Thymus (tissue), 11 donors: ENCODE results near the gene KLF2. TPM values are rescaled to one million over a fixed set of nuclear protein-coding genes. Genes with fewer than 3 reads are reported as not detected.

Experiments
- DNase-seq, 9 donors: peaks; one replicate each; pipeline ENCODE4 v3.0.0-alpha.2; 2013; ENCODE audit warnings: low spot score in 9 of 9, low read depth in 6 of 9, missing footprints in 1 of 9
- H3K27ac ChIP-seq, 2 donors: one replicate each; pipeline ENCODE4 v1.5.1; 2013; ENCODE audit warnings: control low read depth in 1 of 2, low read depth in 1 of 2, low read length in 1 of 2, mild to moderate bottlenecking in 1 of 2, moderate library complexity in 1 of 2
- H3K27me3 ChIP-seq, 2 donors: one replicate each; pipeline ENCODE4 v1.5.1; 2013; ENCODE audit warnings: low read length in 1 of 2; ENCODE audit not compliant: control insufficient read depth in 2 of 2, insufficient read depth in 1 of 2
- H3K36me3 ChIP-seq, 2 donors: one replicate each; pipeline ENCODE4 v1.5.1; 2013; ENCODE audit warnings: low read length in 1 of 2, mild to moderate bottlenecking in 1 of 2, moderate library complexity in 1 of 2; ENCODE audit not compliant: control insufficient read depth in 2 of 2, insufficient read depth in 2 of 2
- H3K4me1 ChIP-seq, 2 donors: one replicate each; pipeline ENCODE4 v1.5.1; 2013; ENCODE audit warnings: low read length in 2 of 2; ENCODE audit not compliant: control insufficient read depth in 2 of 2, insufficient read depth in 2 of 2
- H3K4me3 ChIP-seq, 2 donors: one replicate each; pipeline ENCODE4 v1.5.1; 2013; ENCODE audit warnings: low read length in 2 of 2, control low read depth in 1 of 2, mild to moderate bottlenecking in 1 of 2
- H3K9me3 ChIP-seq, 2 donors: one replicate each; pipeline ENCODE4 v1.5.1; 2013; ENCODE audit warnings: low read length in 1 of 2, mild to moderate bottlenecking in 1 of 2; ENCODE audit not compliant: control insufficient read depth in 2 of 2, insufficient read depth in 1 of 2
- WGBS: extraction: QIAGEN DNeasy Blood & Tissue Kit; methylation state at CpG from one replicate; pipeline ENCODE4 v1.1.7; 2013; 5-methylcytosine and 5-hydroxymethylcytosine counted together
- polyA plus RNA-seq: library from polyadenylated mRNA; stranded (reverse); fragments of 200-250 nt; gene quantifications from one replicate; pipeline ENCODE4 v1.2.3, GENCODE V29; 2013
- total RNA-seq: library from RNA; stranded (reverse); fragments of 120-200 nt; gene quantifications from one replicate; pipeline ENCODE4 v1.2.4, GENCODE V29; 2013
- donor health status: healthy.

KLF2 gene
- total and polyA plus RNA-seq, 2 donors = 5.1 to 16.5 TPM

- H3K9me3 ChIP-seq = no peaks in the 10 kb centered on the region
- peak overlapping the region; percentile 84 to 87 for H3K27ac ChIP-seq
- peak in 5 of 9 donors; percentile 74 to 91 (median 83) for DNase-seq
- 11% methylated on average over 13 of the region's 13 CpGs for WGBS
- peaks cover 69 to 94% of the 10 kb centered on the region in 2 donors for H3K4me1 ChIP-seq
- H3K36me3 ChIP-seq = peaks cover 4 to 21% of the 10 kb centered on the region in 2 donors
- H3K4me3 ChIP-seq = no peak overlapping the region
- peaks cover 0 to 10% of the 10 kb centered on the region in 2 donors for H3K27me3 ChIP-seq
These were observed 49.8 kb downstream of the KLF2 start for GRCh38 chr19:16374436-16374835.

DNA sequence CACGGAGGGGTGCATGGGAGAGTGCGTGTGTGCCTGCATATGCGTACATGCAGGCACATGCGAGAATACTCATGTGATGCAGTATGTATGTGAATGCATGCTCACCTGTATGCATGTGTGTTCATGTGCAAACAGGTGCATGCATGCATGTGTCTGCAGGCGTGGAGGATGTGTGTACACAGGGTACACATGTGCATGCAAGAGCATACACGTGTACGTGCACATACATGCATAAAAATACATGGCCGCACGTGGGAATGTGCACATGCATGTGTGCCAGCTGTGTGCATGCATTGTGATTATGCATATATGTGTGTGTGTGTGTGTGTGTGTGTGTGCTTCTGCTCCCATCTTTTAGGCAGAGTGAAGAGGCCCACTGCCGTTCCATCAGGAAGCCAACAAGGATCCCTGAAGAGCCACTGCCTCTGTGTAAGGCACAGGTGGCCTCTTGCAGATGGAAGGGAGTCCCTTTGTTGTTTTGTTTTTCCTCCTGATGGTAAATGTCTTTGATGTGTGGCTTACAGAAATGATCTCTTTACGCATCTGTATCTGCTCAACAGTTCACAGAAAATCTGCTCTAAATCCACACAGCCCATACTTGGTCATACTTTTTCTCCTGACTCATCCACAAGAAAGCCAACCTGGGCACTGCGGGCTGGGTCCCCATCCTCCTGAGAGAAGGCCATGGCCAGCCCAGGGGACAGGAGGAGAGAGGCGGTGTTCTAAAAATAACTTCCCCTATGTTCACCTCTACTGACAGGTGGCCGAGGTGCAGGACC, 50.7 kb downstream of the KLF2 start:
- Histone ChIP-seq H3K9me3 (no peaks in the 10 kb centered on the region), H3K36me3 (peaks cover 4 to 21% of the 10 kb centered on the region in 2 donors), H3K27ac (peak overlapping the region; percentile 87), H3K27me3 (peaks cover 0 to 3% of the 10 kb centered on the region in 2 donors), H3K4me3 (no peak overlapping the region), H3K4me1 (peaks cover 61 to 85% of the 10 kb centered on the region in 2 donors)
- DNase-seq = peak in 4 of 9 donors; percentile 47 to 79 (median 52)
- WGBS = 75% methylated on average over 14 of the region's 14 CpGs

DNA sequence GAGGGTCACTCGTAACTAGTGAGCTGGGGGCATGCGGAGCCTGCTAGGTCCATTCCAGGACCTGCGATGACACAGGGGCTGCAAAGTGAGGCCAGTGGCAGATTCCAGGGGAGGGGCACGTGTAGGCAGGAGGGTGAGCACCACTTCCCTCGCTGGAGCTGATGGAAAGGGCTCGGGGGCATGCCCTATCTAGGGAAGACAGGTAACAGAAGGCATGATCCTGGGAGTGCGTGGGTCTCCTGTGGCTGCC, 51.2 kb downstream of the KLF2 start:
- 80% methylated on average over 7 of the region's 7 CpGs for WGBS
- DNase-seq = no peak
- Histone ChIP-seq H3K27me3 (peaks cover 0 to 2% of the 10 kb centered on the region in 2 donors), H3K36me3 (peaks cover 4 to 21% of the 10 kb centered on the region in 2 donors), H3K4me1 (peaks cover 56 to 80% of the 10 kb centered on the region in 2 donors), H3K4me3 (no peak overlapping the region), H3K27ac (peak overlapping the region; percentile 87), H3K9me3 (peaks cover 0 to 1% of the 10 kb centered on the region in 2 donors)

DNA sequence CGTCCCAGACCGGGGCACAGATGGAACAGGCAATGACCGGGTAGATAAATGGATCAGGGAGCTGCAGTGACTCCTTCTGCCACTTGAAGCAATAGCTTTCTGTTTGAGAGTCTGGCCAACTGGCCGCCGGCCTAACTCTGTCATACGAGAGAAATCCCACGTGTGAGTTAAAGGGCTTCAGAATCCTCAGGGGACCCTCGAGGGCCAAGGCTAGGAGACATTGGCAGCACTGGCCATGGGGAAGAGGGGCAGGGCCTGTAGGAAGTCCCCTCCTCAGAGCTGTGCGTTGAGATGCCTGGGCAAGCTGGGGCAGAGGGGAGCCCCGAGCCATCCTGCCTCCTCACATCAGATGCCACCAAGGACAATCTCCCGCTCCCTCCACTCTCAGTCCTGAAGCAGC, 51.6 kb downstream of the KLF2 start:
- H3K27ac ChIP-seq = peak overlapping the region; percentile 87
- no peak for DNase-seq
- H3K4me1 ChIP-seq = peaks cover 52 to 77% of the 10 kb centered on the region in 2 donors
- no peak overlapping the region for H3K4me3 ChIP-seq
- peaks cover 4 to 21% of the 10 kb centered on the region in 2 donors for H3K36me3 ChIP-seq
- WGBS = 95% methylated on average over 11 of the region's 11 CpGs
- peaks cover 0 to 2% of the 10 kb centered on the region in 2 donors for H3K27me3 ChIP-seq
- peaks cover 0 to 5% of the 10 kb centered on the region in 2 donors for H3K9me3 ChIP-seq

DNA sequence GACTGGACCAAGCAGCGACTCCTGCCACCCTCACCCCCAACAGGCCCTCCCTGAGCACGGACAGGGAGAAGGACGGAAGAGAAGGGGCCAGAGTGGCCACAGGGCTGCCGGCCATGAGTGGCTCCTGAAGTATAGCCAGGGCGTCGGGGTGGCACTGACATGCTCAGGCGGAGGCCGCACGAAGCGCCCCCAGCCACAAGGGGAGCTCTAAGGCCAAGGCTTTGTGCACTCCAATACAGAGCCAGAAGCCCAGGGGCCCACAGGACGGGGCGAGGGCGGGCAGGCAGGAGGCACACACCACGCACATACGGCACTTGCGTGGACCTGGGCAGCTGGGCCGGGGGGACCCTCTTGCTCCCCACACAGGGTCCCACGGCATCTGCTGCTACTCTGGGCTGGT, 52.0 kb downstream of the KLF2 start:
- H3K4me1 ChIP-seq = peaks cover 51 to 77% of the 10 kb centered on the region in 2 donors
- peaks cover 0 to 2% of the 10 kb centered on the region in 2 donors for H3K27me3 ChIP-seq
- H3K9me3 ChIP-seq = peaks cover 0 to 6% of the 10 kb centered on the region in 2 donors
- WGBS = 96% methylated on average over 18 of the region's 18 CpGs
- H3K36me3 ChIP-seq = peaks cover 4 to 23% of the 10 kb centered on the region in 2 donors
- H3K27ac ChIP-seq = no peak overlapping the region
- no peak overlapping the region for H3K4me3 ChIP-seq
- DNase-seq = peak in 1 of 9 donors; percentile 58

DNA sequence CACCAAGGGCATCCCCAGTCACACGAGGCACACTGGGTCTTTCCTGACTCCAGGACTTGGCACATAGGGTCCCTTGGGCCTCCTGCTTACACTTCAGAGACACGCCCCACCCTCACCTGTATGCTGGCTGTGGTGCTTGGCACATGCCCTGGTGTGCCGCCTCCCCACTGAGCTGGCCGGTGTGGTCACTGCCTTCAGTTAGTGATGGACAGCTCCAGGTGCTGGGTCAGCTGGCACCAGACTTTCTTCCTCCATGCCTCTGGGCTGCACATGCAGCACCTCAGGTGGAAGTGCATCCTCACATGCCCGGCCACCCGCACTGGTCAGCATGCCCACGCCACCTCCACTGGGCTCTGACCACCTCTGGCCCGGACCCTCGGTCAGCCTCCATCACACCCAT, 52.9 kb downstream of the KLF2 start:
- DNase-seq = no peak
- Histone ChIP-seq H3K4me1 (peaks cover 44 to 76% of the 10 kb centered on the region in 2 donors), H3K36me3 (peaks cover 4 to 23% of the 10 kb centered on the region in 2 donors), H3K4me3 (no peak overlapping the region), H3K27ac (no peak overlapping the region), H3K9me3 (peaks cover 0 to 6% of the 10 kb centered on the region in 2 donors), H3K27me3 (peaks cover 0 to under 1% of the 10 kb centered on the region in 2 donors)
- WGBS = 98% methylated on average over 9 of the region's 9 CpGs

Other genes starting within 250 kb of the KLF2 start
- 131 TPM for gene TPM4, start 248.3 kb upstream of the KLF2 start, total RNA-seq
- gene TPM4, start 248.3 kb upstream of the KLF2 start, polyA plus RNA-seq = 253 TPM
- gene RAB8A, start 212.9 kb upstream of the KLF2 start, total RNA-seq = 35.3 TPM
- gene RAB8A, start 212.9 kb upstream of the KLF2 start, polyA plus RNA-seq = 32.8 TPM
- 17.1 TPM for gene HSH2D, start 181.1 kb upstream of the KLF2 start, total RNA-seq
- 40.4 TPM for gene HSH2D, start 181.1 kb upstream of the KLF2 start, polyA plus RNA-seq
- gene CIB3, start 151.3 kb upstream of the KLF2 start, total RNA-seq = 1.0 TPM
- gene CIB3, start 151.3 kb upstream of the KLF2 start, polyA plus RNA-seq = 0.48 TPM
- 106 TPM for gene FAM32A, start 139.4 kb upstream of the KLF2 start, total RNA-seq
- gene FAM32A, start 139.4 kb upstream of the KLF2 start, polyA plus RNA-seq = 94.2 TPM
- gene AP1M1, start 126.9 kb upstream of the KLF2 start, total RNA-seq = 38.4 TPM
- gene AP1M1, start 126.9 kb upstream of the KLF2 start, polyA plus RNA-seq = 36.9 TPM
- 6.0 TPM for gene EPS15L1, start 147.1 kb downstream of the KLF2 start, total RNA-seq
- 19.0 TPM for gene EPS15L1, start 147.1 kb downstream of the KLF2 start, polyA plus RNA-seq
- gene CALR3, start 171.3 kb downstream of the KLF2 start, total RNA-seq = 0.05 TPM
- gene CALR3, start 171.3 kb downstream of the KLF2 start, polyA plus RNA-seq = 0.09 TPM
- gene C19orf44, start 171.6 kb downstream of the KLF2 start, total RNA-seq = 1.3 TPM
- gene C19orf44, start 171.6 kb downstream of the KLF2 start, polyA plus RNA-seq = 4.7 TPM
- gene CHERP, start 217.6 kb downstream of the KLF2 start, total RNA-seq = 2.5 TPM
- gene CHERP, start 217.6 kb downstream of the KLF2 start, polyA plus RNA-seq = 25.4 TPM
- 13.1 TPM for gene SLC35E1, start 247.6 kb downstream of the KLF2 start, total RNA-seq
- gene SLC35E1, start 247.6 kb downstream of the KLF2 start, polyA plus RNA-seq = 31.3 TPM